Body of pancreas (tissue), 4 donors: ENCODE results near the gene KANSL3. TPM values are rescaled to one million over a fixed set of nuclear protein-coding genes. Genes with fewer than 3 reads are reported as not detected.

Source experiments
- ATAC-seq: fragments of 150-250 bp; one replicate; pipeline ENCODE4 v1.9.1; 2016
- DNase-seq, 4 donors: peaks; one replicate each; pipeline ENCODE4 v3.0.0-alpha.2; 2019
- H3K27ac ChIP-seq, 4 donors: fragments of 200-600 bp; sonication (generic); 1 replicate in 3 of 4; 2 replicates in 1 of 4; pipeline versions ENCODE4 v1.5.1 to v1.6.1; 2016 to 2019; ENCODE audit warnings: mild to moderate bottlenecking in 1 of 4, mixed read lengths in 1 of 4, moderate library complexity in 1 of 4
- H3K27me3 ChIP-seq, 2 donors: fragments of 200-600 bp; sonication (generic); one replicate each; pipeline ENCODE4 v1.6.0; 2016; ENCODE audit warnings: mild to moderate bottlenecking in 1 of 2
- H3K36me3 ChIP-seq, 2 donors: fragments of 200-600 bp; sonication (generic); replicated peaks in 1 of 2; 2 replicates each; pipeline ENCODE4 v1.5.1; 2016; ENCODE audit warnings: low read depth in 2 of 2; ENCODE audit not compliant: insufficient read depth in 1 of 2
- H3K4me1 ChIP-seq: fragments of 200-600 bp; sonication (generic); one replicate; pipeline ENCODE4 v1.6.0; 2016
- H3K4me3 ChIP-seq, 2 donors: fragments of 200-600 bp; sonication (generic); 1 replicate in 1 of 2; 2 replicates in 1 of 2; pipeline ENCODE4 v1.5.1; 2016 to 2019
- H3K9me3 ChIP-seq, 3 donors: fragments of 200-600 bp; sonication (generic); 1 replicate in 2 of 3; 2 replicates in 1 of 3; pipeline ENCODE4 v1.5.1; 2016
- CTCF ChIP-seq, 7 experiments: fragments of 450-650 bp in 4 of 7; fragments of 200-600 bp in 3 of 7; sonication (generic) in 3 of 7; IDR thresholded peaks; one replicate each; pipeline ENCODE4 v1.5.1; 2016 to 2019; ENCODE audit warnings: antibody characterized with exemption in 7 of 7
- POLR2A ChIP-seq, 3 donors: fragments of 450-650 bp; IDR thresholded peaks; one replicate each; pipeline ENCODE4 v1.6.1; 2016; ENCODE audit warnings: antibody characterized with exemption in 3 of 3, mild to moderate bottlenecking in 2 of 3
- WGBS, 2 donors: methylation state at CpG; one replicate each; pipeline ENCODE4 v1.1.5; 2017; 5-methylcytosine and 5-hydroxymethylcytosine counted together
- intact Hi-C: fragments of 100-400 bp; cut with DNase I; formaldehyde crosslinking; loops from one replicate; pipeline ENCODE4 v1.15.1; 2023
- total RNA-seq, 2 donors: library from RNA; depleted of rRNA; stranded (reverse); fragments of >200 nt; gene quantifications; one replicate each; pipeline ENCODE4 v1.1.0, GENCODE V29; 2016

KANSL3 gene
- total RNA-seq, 2 donors from 2014 or later = 36.6 to 50.4 TPM

GRCh38 chr2:96553176-96553956 lies 84.7 kb downstream of the KANSL3 start:
- Histone ChIP-seq H3K27ac (no peak overlapping the region), H3K27me3 (no peaks in the 10 kb centered on the region), H3K4me3 (no peak overlapping the region), H3K9me3 (no peaks in the 10 kb centered on the region), H3K36me3 (peaks cover 0 to 3% of the 10 kb centered on the region in 2 donors), H3K4me1 (peaks cover 19% of the 10 kb centered on the region)
- no peak for DNase-seq
- ATAC-seq = no peak
- intact Hi-C loops = loop anchor here (5.0 kb wide), 1 partner anchor 249 kb away; no protein-coding TSS in a partner anchor
- no peak for TF ChIP-seq POLR2A (IDR thresholded peaks at IDR 0.05)
- no peak for TF ChIP-seq CTCF (IDR thresholded peaks at IDR 0.05)
- WGBS, 2 donors = 91 to 100% methylated on average over 3 to 16 of the region's 16 CpGs

- Histone ChIP-seq H3K4me3 (no peak overlapping the region), H3K9me3 (no peaks in the 10 kb centered on the region), H3K36me3 (peaks cover 0 to 3% of the 10 kb centered on the region in 2 donors), H3K27ac (no peak overlapping the region), H3K4me1 (peaks cover 19% of the 10 kb centered on the region), H3K27me3 (no peaks in the 10 kb centered on the region)
- DNase-seq (no peak), ATAC-seq (no peak)
- intact Hi-C loops = loop anchor here (5.0 kb wide), 1 partner anchor 250 kb away; no protein-coding TSS in a partner anchor
- TF ChIP-seq POLR2A (IDR thresholded peaks at IDR 0.05) (no peak), CTCF (IDR thresholded peaks at IDR 0.05) (no peak)
- 85 to 88% methylated on average over 10 to 18 of the region's 18 CpGs for WGBS, 2 donors
Measured at GRCh38 chr2:96552315-96553175, 85.6 kb downstream of the KANSL3 start.

GRCh38 chr2:96551605-96552314 lies 86.4 kb downstream of the KANSL3 start:
- Histone ChIP-seq H3K4me1 (peaks cover 19% of the 10 kb centered on the region), H3K27me3 (no peaks in the 10 kb centered on the region), H3K36me3 (peaks cover 0 to 3% of the 10 kb centered on the region in 2 donors), H3K27ac (no peak overlapping the region), H3K9me3 (no peaks in the 10 kb centered on the region), H3K4me3 (no peak overlapping the region)
- no peak for TF ChIP-seq POLR2A (IDR thresholded peaks at IDR 0.05)
- no peak for TF ChIP-seq CTCF (IDR thresholded peaks at IDR 0.05)
- ATAC-seq (no peak), DNase-seq (no peak)
- WGBS, 2 donors = 93 to 94% methylated on average over 18 to 24 of the region's 25 CpGs
- intact Hi-C loops = loop anchor here (5.0 kb wide), 1 partner anchor 251 kb away; no protein-coding TSS in a partner anchor

- no peak for ATAC-seq
- intact Hi-C loops = loop anchor here (5.0 kb wide), 1 partner anchor 251 kb away; no protein-coding TSS in a partner anchor
- Histone ChIP-seq H3K36me3 (peaks cover 0 to 3% of the 10 kb centered on the region in 2 donors), H3K4me3 (no peak overlapping the region), H3K9me3 (no peaks in the 10 kb centered on the region), H3K4me1 (peaks cover 19% of the 10 kb centered on the region), H3K27ac (no peak overlapping the region), H3K27me3 (no peaks in the 10 kb centered on the region)
- TF ChIP-seq POLR2A (IDR thresholded peaks at IDR 0.05) (no peak), CTCF (IDR thresholded peaks at IDR 0.05) (no peak)
- 94 to 97% methylated on average over 3 to 7 of the region's 14 CpGs for WGBS, 2 donors
- DNase-seq = no peak
Measured at GRCh38 chr2:96550787-96551604, 87.1 kb downstream of the KANSL3 start.
